K562 (cell line): Measurements from ENCODE around the gene ACAP2. TPM values are rescaled to one million over a fixed set of nuclear protein-coding genes. Genes with fewer than 3 reads are reported as not detected.

Experiments
- ATAC-seq: fragments of 200-7000 bp; cut with Tn5 transposase; 3 replicates; pipeline ENCODE4 v1.9.1; 2020; ENCODE audit warnings: moderate library complexity
- BruUV-seq: library from RNA; stranded (reverse); fragments of 400-500 nt; replicated peaks from 2 replicates; lab custom pipeline; 2021; lab: Mats Ljungman, UMichigan
- CTCF ChIA-PET: fragments of 300-600 bp; formaldehyde crosslinking; extraction: SDS; loops from one replicate; lab custom pipeline; 2021; ENCODE audit warnings: low intra/inter-chr PET ratio; lab: Yijun Ruan, JAX
- POLR2A ChIA-PET: fragments of 300-600, 350-650 bp; sonication (Branson Sonifier 250); formaldehyde crosslinking; extraction: SDS; loops from one replicate; lab custom pipeline; 2021; ENCODE audit warnings: antibody characterized with exemption, inconsistent platforms; lab: Yijun Ruan, JAX
- DNase-seq, 4 experiments: peaks; one replicate each; pipeline versions ENCODE4 v3.0.0 to v3.0.0-alpha.2; 2011 to 2018; ENCODE audit warnings: low spot score in 3 of 4, mixed read lengths in 3 of 4; ENCODE audit errors: extremely low read depth in 1 of 4
- FAIRE-seq: peaks from 2 replicates; lab custom pipeline; 2011; peaks lifted over from hg19 to GRCh38; lab: Jason Lieb, UNC
- H2AFZ ChIP-seq: 2 replicates; pipeline ENCODE4 v1.6.0; 2011; ENCODE audit warnings: low read depth, low read length, control low read depth, inconsistent platforms
- H3K27ac ChIP-seq: fragments of 200-600 bp; 3 replicates; pipeline ENCODE4 v1.8.0; 2011; ENCODE audit warnings: low read depth, mild to moderate bottlenecking, control low read depth, inconsistent platforms, low read length, moderate library complexity, mixed read lengths; ENCODE audit errors: extremely low read depth
- H3K27me3 ChIP-seq, 2 experiments: fragments of 300-600 bp in 1 of 2; 2 replicates in 1 of 2; 3 replicates in 1 of 2; pipeline versions ENCODE4 v1.6.0 to v1.8.0; 2011; ENCODE audit warnings: inconsistent platforms in 2 of 2, low read length in 2 of 2, mild to moderate bottlenecking in 1 of 2, mixed read lengths in 1 of 2, moderate library complexity in 1 of 2; ENCODE audit not compliant: control insufficient read depth in 2 of 2, insufficient read depth in 2 of 2
- H3K36me3 ChIP-seq: fragments of 300-600 bp; 3 replicates; pipeline ENCODE4 v1.8.0; 2011; ENCODE audit warnings: mild to moderate bottlenecking, low read length, inconsistent platforms; ENCODE audit not compliant: control insufficient read depth, insufficient read depth
- H3K4me1 ChIP-seq, 2 experiments: fragments of 200-600 bp in 1 of 2; replicated peaks in 1 of 2; 2 replicates in 1 of 2; 3 replicates in 1 of 2; pipeline versions ENCODE4 v1.5.1 to v1.8.0; 2011; ENCODE audit warnings: inconsistent platforms in 2 of 2, low read length in 2 of 2, mild to moderate bottlenecking in 1 of 2, mixed read lengths in 1 of 2, moderate library complexity in 1 of 2; ENCODE audit not compliant: control insufficient read depth in 2 of 2, insufficient read depth in 2 of 2
- H3K4me2 ChIP-seq: 2 replicates; pipeline ENCODE4 v1.6.1; 2011; ENCODE audit warnings: low read length, control low read depth, inconsistent platforms, mixed read lengths; ENCODE audit not compliant: insufficient read depth
- H3K4me3 ChIP-seq: fragments of 200-600 bp; sonication (generic), shearing (Covaris generic); 2 replicates; pipeline ENCODE4 v1.5.1; 2016; ENCODE audit warnings: control low read depth, inconsistent platforms
- H3K79me2 ChIP-seq: fragments of 200-600 bp; 3 replicates; pipeline ENCODE4 v1.8.0; 2011; ENCODE audit warnings: low read length, inconsistent platforms; ENCODE audit not compliant: control insufficient read depth, insufficient read depth
- H3K9ac ChIP-seq, 2 experiments: 2 replicates each; pipeline versions ENCODE4 v1.6.0 to v1.6.1; 2011; ENCODE audit warnings: low read depth in 2 of 2, low read length in 2 of 2, control low read depth in 1 of 2, inconsistent platforms in 1 of 2, mild to moderate bottlenecking in 1 of 2, mixed read lengths in 1 of 2; ENCODE audit not compliant: insufficient read depth in 1 of 2
- H3K9me1 ChIP-seq: one replicate; pipeline ENCODE4 v1.6.0; 2011; ENCODE audit warnings: inconsistent platforms, mild to moderate bottlenecking, low read length, moderate library complexity; ENCODE audit not compliant: control insufficient read depth, insufficient read depth
- H3K9me3 ChIP-seq: replicated peaks from 2 replicates; pipeline ENCODE4 v1.5.1; 2011; ENCODE audit warnings: low read depth, low read length, inconsistent platforms; ENCODE audit not compliant: control insufficient read depth, insufficient read depth
- H4K20me1 ChIP-seq: replicated peaks from 2 replicates; pipeline ENCODE4 v1.6.1; 2011; ENCODE audit warnings: low read length, inconsistent platforms, mixed read lengths; ENCODE audit not compliant: control insufficient read depth, insufficient read depth
- CTBP1 ChIP-seq: fragments of 450-650 bp; IDR thresholded peaks from 2 replicates; pipeline ENCODE4 v1.6.1; 2016; ENCODE audit warnings: borderline replicate concordance
- E2F1 ChIP-seq: sonication (generic); formaldehyde crosslinking; IDR thresholded peaks from 2 replicates; pipeline ENCODE4 v1.8.1; 2023; ENCODE audit warnings: mild to moderate bottlenecking, missing genetic modification reagents, moderate library complexity
- ERF ChIP-seq: fragments of 450-650 bp; formaldehyde crosslinking; IDR thresholded peaks from 2 replicates; pipeline ENCODE4 v1.4.0; 2020; ENCODE audit warnings: mild to moderate bottlenecking, mixed read lengths
- ETV1 ChIP-seq: fragments of 450-650 bp; conservative IDR thresholded peaks from 2 replicates; pipeline ENCODE4 v1.6.1; 2016; ENCODE audit warnings: missing genetic modification characterization, control low read depth, low read depth, missing compliant biosample characterization
- FOXM1 ChIP-seq, 2 experiments: fragments of 450-650 bp in 1 of 2; sonication (generic) in 1 of 2; formaldehyde crosslinking in 1 of 2; IDR thresholded peaks; 2 replicates each; pipeline versions ENCODE4 v1.6.1 to v1.9.0; 2017 to 2022; ENCODE audit warnings: low read depth in 2 of 2, mild to moderate bottlenecking in 2 of 2, missing genetic modification reagents in 1 of 2, moderate library complexity in 1 of 2
- GTF2E2 ChIP-seq: fragments of 200-800 bp; sonication (Bioruptor generic); IDR thresholded peaks from 2 replicates; pipeline ENCODE4 v1.6.1; 2016; ENCODE audit warnings: missing genetic modification characterization, missing compliant biosample characterization
- UBTF ChIP-seq, 2 experiments: IDR thresholded peaks; 2 replicates each; pipeline ENCODE4 v1.6.1; 2012; ENCODE audit warnings: improper control_type of control experiment in 2 of 2, low read depth in 2 of 2, low read length in 2 of 2, borderline replicate concordance in 1 of 2
- ZNF232 ChIP-seq: sonication (generic); formaldehyde crosslinking; IDR thresholded peaks from 2 replicates; pipeline ENCODE4 v1.8.0; 2022; ENCODE audit warnings: mild to moderate bottlenecking, missing genetic modification reagents
- ZNF398 ChIP-seq: fragments of 250-450 bp; sonication (Bioruptor Pico); IDR thresholded peaks from 2 replicates; pipeline ENCODE4 v1.8.0; 2021; ENCODE audit warnings: moderate library complexity, mild to moderate bottlenecking, inconsistent platforms
- ZNF695 ChIP-seq: fragments of 450-650 bp; formaldehyde crosslinking; IDR thresholded peaks from 2 replicates; pipeline ENCODE4 v1.4.0; 2020; ENCODE audit warnings: mild to moderate bottlenecking, moderate library complexity
- WGBS: fragments of 100-300 bp; shearing (Covaris generic); methylation state at CpG from one replicate; pipeline ENCODE4 v1.1.6; 2016; ENCODE audit warnings: low coverage, mixed read lengths; ENCODE audit not compliant: insufficient coverage; ENCODE audit errors: missing lambda C conversion rate; 5-methylcytosine and 5-hydroxymethylcytosine counted together
- in situ Hi-C: fragments of 300-500 bp; cut with MboI; formaldehyde crosslinking; loops from 4 replicates; pipeline ENCODE4 v1.15.0; 2018; ENCODE audit warnings: inconsistent platforms, mixed read lengths
- intact Hi-C: fragments of 100-400 bp; cut with micrococcal nuclease; formaldehyde crosslinking; loops from 2 replicates; pipeline ENCODE4 v1.14.2; 2022
- polyA plus RNA-seq, 8 experiments: library from polyadenylated mRNA; depleted of rRNA in 4 of 8; stranded (reverse) in 5 of 8; unstranded in 3 of 8; fragments of >200 nt; fragmentation: Nextera tagmentation in 2 of 8; fragmentation: Illumina TruSeq in 1 of 8; extraction: Ambion mirVana in 2 of 8; extraction: Trizol in 1 of 8; gene quantifications; 2 replicates each; pipeline versions ENCODE4 v1.2.1 to v1.2.3, GENCODE V29; 2011 to 2014; ENCODE audit warnings: inconsistent platforms in 1 of 8, missing spikeins in 1 of 8
- total RNA-seq, 7 experiments: library from RNA; depleted of rRNA in 6 of 7; stranded (reverse); fragments of >200 nt in 6 of 7; fragmentation: Illumina TruSeq in 2 of 7; extraction: Trizol in 2 of 7; gene quantifications; 2 replicates each; pipeline versions ENCODE4 v1.2.1 to v1.2.3, GENCODE V29; 2011 to 2021; ENCODE audit warnings: low replicate concordance in 1 of 7

ACAP2 gene
- total and polyA plus RNA-seq, 9 of the 15 experiments (the other 6 are each of a cell fraction or from before 2014, with no cell fraction given), result 10.6 to 52.7 (median 34.4) TPM

GRCh38 chr3:195441476-195441991 lies 1.3 kb downstream of the ACAP2 start:
- H3K4me1 ChIP-seq, result peaks cover 16 to 21% of the 10 kb centered on the region in 2 experiments
- H3K9ac ChIP-seq, result peak overlapping the region; percentile 83 to 94
- BruUV-seq, result no TSS peak
- H3K9me1 ChIP-seq, result no peaks in the 10 kb centered on the region
- H3K79me2 ChIP-seq, result peaks cover 60% of the 10 kb centered on the region
- H3K4me2 ChIP-seq, result peak overlapping the region; percentile 90
- H2AFZ ChIP-seq, result peak overlapping the region; percentile 83
- WGBS, result under 1% methylated on average over 13 of the region's 13 CpGs
- in situ Hi-C loops (no loop called here), intact Hi-C loops (loop anchor here (10.0 kb wide), 1 partner anchor 83 kb away; no protein-coding TSS in a partner anchor)
- FAIRE-seq (peak; percentile 11), ATAC-seq (peak; percentile 19), DNase-seq (peak in 3 of 4 experiments; percentile 27 to 60 (median 42))
- H3K27ac ChIP-seq, result peak overlapping the region; percentile 89
- no peaks in the 10 kb centered on the region for H3K9me3 ChIP-seq
- peak overlapping the region; percentile 87 for H3K4me3 ChIP-seq
- no peaks in the 10 kb centered on the region; the same call in 1 of the 2 replicates for H4K20me1 ChIP-seq
- POLR2A ChIA-PET, result interaction anchor here (0.6 to 2.1 kb wide), 7 partner anchors 10 to 1170 kb away, joined by 3 to 7 read pairs (median 4); no protein-coding TSS in a partner anchor
- CTCF ChIA-PET, result no interaction called here
- peaks cover 4% of the 10 kb centered on the region; the same call in 1 of the 3 replicates for H3K36me3 ChIP-seq
- no peaks in the 10 kb centered on the region for H3K27me3 ChIP-seq
- TF ChIP-seq GTF2E2 (0 out of 2 replicates have a peak, but pooled peaks have one; percentile 2), ERF (CRISPR knock-in tag) (0 out of 2 replicates have a peak, but pooled peaks have one; percentile 56), ZNF695 (CRISPR knock-in tag) (no peak), UBTF (IDR thresholded peaks at IDR 0.05; ENCODE audit: borderline replicate concordance in 1 of 2, low read depth in 2 of 2, low read length in 2 of 2) (0 out of 4 replicates have a peak, but pooled peaks of 1 of the 2 experiments have one; percentile 69), ETV1 (0 out of 2 replicates have a peak, but pooled peaks have one; percentile 36), CTBP1 (0 out of 2 replicates have a peak, but pooled peaks have one; percentile 10), FOXM1 (IDR thresholded peaks at IDR 0.05; ENCODE audit: low read depth) (no peak), FOXM1 (CRISPR knock-in tag; IDR thresholded peaks at IDR 0.05; ENCODE audit: low read depth) (0 out of 2 replicates have a peak, but pooled peaks have one; percentile 4), ZNF232 (CRISPR knock-in tag) (no peak), ZNF398 (CRISPR knock-in tag) (no peak), E2F1 (CRISPR knock-in tag) (no peak)
